DMS153 treated with DMSO at 0.1 percent for 48 hours (cell line): ENCODE data around the gene CAVIN2.

Source experiments
- DNase-seq: peaks from one replicate; lab custom pipeline; 2025; ENCODE audit not compliant: unreplicated experiment; lab: John Stamatoyannopoulos, UW

The CAVIN2 gene

DNA sequence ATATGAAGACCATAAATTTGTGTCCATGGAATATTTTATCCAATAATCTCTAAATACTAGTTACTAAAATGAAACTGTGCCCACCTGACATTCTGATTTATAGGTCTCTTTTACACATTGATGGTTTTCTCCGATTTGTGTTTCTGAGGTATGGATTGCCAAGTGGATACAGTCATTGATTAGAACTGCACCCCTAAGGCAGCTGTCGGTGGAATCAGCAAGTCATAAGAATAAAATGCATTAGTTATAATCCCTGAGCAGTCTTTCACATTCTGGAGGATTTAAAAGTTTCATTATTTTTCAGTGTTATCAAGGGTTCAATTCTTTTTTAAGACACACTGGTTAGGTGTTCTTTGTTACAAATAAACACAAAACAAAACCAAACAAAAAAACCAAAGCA lies 6.0 kb downstream of the CAVIN2 start:
- DNase-seq: no peak

DNA sequence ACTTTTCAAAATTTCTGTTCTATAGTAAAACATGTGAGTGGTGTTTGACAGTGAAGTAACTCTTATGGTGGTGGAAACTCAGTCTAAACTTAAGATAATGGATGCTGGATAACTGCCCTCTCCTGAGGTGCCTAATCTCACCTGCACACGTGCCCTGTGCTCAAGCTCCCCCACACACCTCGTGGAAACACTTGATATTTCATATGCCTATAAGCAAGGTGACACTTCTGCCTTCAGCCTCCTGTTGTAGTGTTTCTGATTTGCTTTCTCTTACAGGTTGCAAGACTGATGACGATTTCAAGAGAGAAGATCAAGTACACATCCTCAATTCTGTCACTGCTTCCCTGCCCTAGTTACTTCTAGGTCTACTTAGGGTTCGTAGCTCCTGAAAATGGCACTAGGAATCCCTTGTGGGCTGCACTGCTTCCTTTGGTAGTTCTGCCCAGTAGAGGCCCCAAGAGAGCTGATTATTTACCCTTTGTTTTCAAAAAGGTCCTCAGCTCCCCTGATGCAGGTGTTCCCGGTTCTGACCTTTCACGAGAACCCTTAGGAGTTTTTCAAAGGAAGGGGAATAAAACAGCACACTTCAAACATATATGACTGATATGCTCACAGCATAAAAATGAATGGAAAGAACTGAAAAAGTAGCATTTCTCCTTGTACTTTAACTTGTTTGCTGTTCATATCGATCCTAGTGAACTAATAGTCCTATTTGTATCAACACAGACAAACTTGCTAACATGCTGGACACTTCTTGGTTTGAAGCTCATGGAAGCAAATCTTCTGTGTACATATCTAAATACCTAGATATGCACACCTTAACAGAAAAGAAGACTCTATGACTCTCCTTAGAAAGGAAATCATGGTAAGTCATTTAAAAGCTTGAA lies 6.7 kb downstream of the CAVIN2 start:
- no peak for DNase-seq

DNA sequence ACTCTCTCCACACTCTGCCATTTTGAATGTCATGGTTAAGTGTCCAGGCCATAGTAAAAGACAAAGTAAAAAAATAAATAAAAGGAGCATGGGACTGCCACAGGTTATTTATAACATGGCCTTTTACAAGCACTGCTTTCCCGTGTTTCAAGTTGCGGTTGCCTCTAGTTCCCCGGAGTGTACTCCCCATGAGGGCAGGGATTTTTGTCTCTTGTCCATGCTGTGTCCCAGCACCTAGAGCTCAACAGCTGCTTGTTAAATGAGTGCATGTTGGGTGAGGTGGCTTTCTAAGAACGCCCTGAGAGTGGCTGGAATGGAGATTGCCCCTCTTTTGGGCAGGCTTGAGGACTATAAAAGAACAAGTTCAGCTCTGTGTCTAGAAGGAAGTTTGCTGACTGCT lies 8.4 kb downstream of the CAVIN2 start:
- DNase-seq: no peak

DNA sequence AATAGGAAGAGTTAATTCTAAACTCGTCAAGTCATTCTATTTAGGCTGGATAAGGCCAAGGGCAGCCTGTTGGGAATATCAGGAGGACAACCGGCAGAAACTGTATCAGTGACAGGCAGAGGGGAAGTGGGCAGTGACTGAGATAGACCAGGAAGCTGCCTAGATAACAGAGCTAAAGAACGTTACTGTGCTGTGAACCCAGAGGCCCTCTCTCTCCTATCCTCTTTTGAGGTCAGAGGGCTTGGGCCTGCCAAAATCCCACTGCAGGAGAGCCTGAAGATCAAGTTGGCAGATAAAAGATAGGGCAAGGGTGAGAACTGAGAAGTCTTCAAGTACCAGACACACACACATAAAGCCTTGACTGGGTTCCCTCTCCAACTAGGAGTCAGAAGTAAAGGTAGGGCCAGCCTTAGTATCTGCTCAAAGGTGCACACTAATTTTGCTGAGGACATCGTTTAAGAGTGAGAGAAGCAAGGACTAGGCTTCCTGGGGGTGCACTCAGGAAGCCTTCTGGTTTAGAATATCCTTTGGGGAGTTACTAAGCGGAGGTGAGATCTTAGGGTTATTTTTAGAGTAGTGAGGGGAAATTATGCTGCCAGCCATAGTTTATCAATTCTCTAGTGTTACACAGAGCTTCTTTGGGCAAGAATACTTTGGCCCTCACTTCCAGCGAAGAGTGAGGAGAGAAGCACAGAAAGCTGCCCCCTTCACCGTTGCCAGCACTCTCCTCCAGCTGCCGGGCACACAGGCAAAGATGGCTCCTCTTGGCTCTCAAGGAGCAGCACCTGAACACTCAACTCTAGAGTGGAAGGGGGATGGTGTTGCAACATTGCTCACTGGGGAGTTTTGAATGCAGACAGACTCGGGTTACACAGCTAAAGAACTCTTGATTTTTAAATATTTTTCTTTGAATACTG lies 9.8 kb downstream of the CAVIN2 start:
- DNase-seq: no peak

DNA sequence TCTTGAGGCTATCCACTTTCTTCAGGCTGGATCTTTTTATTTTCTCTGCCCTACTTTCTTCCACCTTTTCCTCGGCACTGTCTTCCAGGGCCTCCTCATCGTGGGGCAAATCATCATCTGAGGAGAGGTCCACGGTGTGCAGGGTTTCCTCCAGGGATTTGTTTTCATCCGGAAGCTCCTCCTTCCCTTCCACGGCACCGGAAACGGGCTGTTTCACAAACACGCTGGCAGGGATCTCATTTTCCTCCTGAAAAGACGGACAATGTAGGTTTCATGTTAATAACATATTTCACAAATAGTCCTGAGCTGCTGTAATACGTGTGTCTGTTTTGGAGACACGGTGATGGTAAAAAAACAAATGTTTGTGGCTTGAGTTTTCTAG lies 10.4 kb downstream of the CAVIN2 start:
- no peak for DNase-seq

DNA sequence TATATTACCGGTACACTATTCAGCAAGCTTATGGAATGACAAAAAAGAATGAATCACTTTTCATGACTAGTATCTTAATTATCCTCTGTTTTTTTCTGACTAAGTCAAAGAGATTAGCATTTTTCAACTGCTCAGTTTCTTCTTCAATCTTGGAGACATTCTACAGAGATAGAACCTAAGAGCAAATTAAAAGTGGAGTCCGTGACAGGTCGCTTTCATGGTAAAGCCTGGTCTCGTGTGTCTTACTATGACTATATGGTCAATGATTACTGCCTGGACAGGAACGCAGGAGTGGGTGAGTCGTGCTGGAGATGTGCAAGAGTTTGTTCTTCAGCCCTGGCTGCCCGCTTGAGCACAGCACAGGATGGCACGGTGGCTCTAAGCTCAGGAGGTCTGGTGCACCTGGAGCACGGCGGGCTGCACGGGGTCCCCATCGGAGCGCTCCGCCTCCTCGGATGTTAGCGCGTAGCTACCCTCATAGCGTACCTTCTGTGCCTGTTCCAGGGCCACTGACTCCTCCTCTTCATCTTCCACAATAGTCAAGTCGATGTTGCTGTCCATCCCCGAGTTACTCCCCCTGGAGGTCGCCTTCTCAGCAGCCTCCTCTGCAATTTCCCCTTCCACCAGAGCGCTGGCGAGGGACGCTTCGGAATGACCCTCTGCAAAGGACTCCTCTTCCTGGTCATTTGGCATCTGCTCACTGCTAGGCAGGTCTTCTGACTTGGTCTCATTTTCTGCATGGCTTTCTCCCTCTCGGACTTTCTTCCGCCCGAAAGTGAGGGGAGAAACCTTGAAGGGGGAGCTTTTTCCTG lies 11.1 kb downstream of the CAVIN2 start:
- no peak for DNase-seq

DNA sequence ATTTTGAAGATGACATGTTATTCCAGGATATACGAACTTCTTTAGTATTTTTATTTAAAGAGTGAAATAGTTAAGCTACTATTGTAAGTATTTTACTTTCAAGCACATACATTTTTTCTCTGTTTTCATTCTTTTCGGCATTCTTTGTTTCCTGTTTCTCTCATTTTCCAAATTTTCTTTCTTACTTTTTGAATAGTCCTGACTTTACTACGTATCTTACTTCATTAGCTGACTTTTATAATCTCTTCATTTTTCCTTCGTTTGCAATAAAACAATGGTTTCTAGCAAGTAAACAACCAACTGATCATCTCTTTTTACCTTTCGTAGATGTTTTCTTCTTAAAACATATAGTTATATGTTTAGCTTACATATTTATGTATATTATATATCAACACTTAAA lies 11.8 kb downstream of the CAVIN2 start:
- DNase-seq: no peak

DNA sequence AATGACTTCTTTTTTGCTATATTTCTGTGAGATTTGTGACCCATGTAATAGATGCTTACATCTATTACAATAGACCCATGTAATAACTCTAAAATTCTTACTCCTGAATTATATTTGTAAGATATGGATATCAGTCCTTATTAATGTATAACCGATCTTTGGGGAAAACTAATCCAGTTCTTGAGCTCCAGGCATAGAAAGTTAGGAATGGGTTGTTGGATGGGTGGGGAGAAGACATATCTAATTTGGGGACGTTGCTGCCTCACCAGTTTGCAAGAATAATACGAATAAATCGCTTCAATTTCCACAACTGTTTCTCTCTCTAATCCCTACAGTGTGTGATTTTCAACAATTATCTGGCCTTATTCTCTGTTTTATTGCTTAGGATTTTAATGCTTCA lies 13.5 kb downstream of the CAVIN2 start:
- no peak for DNase-seq

DNA sequence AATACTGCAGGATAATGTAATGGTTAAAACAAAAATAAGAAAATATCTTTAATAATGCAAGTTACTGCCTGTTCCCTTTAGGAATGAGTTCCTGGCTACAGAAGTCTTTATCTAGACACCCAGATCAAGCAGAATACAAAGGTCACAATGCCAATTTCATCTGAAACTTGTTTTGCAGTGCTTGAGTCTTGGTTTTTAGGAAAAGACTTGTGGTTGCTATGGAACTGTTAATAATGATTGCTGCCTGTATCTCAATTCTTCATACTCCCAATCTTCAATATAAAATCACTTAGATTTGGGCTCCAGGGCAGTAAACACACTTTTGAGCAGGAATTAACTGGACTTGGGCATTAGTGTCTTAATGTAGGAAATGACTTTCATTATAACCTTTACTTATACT lies 14.2 kb downstream of the CAVIN2 start:
- DNase-seq: no peak

DNA sequence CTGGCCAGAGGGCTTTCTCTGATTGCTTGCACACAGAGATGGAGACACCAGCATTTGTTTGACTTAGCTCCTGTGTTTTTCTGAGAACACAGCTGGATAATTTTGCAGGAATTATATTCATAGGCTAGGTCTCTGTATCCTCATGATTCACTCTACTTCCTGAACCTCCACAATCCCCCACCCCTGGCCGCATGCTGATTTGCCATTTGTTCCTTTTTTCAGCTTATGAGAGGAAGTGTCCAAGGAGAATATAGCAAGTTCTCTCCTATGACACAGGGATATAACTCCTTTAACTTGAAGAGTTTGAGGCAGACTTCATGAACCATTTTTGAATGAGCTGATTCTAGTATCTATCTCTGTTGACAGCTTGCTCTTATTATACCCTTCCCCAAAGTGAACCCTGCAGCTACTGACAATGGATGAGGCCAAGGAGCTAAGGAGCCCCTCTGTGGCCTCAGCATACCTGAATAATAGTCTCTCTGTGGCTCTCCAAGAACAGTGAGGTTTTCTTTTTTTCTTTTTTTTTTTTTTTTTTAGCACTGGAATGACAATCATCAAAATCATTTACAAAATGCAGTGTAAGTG lies 15.4 kb downstream of the CAVIN2 start:
- DNase-seq: no peak

DNA sequence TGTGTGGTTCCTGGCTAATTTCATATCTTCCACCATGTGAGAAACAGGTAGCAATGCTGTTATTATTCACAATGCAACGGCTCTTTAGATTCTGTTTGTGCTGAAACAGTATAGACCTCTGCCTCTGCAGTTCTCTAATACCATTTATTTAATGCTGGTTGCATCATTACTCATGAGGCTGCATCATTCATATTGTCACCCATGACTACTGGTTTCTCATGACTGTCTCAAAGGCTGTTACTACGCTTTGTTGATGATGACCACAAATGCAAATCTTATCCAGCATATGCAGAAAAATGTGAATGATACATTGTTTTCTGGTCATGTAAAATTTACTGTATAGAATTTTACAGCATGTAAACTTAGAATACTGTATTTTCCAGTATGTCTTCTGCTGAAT lies 22.5 kb downstream of the CAVIN2 start:
- DNase-seq: no peak

DNA sequence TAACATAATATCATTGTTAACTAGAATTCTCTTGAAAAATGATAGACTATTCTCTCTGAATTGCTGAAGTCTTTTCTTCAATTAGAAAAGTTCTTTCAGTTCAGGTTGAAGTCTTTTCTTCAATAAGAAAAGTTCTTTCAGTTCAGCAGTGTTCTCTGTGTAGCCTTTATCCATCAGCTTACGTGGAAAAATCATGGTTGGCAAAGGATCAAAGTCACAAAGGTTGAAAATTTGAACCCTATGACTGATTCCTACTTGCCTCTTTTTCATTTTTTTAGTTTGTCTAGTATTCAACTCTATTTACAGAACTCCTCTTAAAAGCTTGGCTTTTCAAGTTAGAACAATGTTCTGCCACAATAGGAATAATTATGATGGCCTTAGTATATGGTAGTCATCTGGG lies 25.8 kb downstream of the CAVIN2 start:
- DNase-seq: no peak

DNA sequence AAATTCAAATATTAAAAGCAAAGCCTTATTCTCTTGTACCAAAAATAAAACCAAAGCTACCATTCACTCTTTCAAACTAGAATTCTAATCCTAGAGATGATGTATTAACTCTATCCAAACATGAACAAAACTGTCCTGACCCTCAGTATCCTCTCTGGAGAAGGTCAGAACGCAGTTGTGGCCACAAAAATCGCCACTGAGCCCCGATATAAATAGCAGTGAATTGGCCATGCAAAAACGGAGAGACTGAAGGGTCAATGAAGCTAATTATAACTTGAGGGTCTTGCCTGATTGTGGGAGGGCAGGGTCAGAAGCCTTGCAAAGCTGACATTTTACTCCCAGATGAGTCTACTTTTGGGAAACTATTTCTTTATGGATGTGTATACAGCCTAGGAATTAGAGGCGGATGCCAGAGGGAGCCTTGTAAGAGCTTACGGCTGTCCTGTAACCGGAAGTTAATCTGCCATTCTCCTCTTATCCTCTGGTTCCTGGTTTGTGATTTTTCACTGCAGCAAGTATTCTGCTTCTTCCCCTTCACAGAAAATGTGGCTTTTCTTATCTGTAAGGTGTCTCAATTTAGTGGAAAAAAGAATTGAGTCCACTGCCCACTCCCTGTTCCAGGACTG lies 28.1 kb downstream of the CAVIN2 start:
- no peak for DNase-seq

DNA sequence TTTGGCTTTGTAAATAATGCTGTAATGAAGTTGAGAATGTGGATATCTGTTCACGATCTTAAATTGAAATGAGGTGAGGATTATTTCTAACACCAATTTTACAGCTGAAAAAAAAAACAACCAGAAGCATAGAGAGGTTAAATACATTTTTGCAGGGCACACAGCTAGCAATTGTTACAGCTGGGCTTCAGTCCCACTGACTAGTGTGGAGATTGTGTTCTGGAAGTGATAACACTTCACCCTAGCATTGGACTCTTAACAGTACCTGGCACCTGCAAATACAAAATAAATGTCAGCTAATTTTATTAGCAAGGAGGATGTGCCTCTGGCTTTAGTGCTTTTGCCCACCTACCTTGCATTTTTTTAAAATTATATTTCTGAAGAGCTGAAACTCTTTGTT lies 28.8 kb downstream of the CAVIN2 start:
- no peak for DNase-seq

DNA sequence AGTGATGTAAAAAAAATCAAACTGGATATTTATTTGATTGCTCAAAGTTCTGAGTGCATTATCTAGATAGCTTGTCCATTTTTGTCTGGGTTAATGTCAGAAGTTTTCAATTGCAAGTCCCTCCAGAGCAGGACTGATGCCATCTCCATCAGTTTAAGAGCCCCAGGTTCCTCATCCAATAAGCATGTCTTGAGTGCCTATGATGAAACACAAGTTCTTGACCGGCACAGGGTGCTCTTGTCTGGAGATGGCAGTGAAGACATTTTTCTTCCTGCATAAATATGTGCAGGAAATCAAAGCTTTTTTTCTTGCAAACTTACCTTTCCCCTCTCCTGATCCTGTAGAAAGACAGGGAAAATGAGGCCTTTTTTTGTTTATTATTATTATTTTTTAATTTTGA lies 31.9 kb downstream of the CAVIN2 start:
- no peak for DNase-seq

DNA sequence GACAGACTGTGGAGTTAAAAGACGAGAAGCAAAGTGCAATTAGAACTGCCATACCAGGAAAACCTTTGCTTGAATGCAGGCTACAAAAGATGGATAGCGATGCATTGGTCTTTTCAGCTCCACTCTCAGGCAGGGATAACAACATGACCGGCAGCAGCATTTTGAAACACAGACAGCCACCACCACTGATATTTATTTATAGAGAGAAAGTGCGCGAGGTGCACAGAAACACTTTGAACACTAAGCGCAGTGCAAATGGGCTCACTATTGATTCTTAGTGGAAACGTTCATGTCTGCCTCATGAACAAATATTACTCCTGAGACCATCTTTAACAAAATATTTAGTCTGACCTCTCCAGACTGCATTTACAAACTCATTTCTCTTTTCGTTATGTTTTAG lies 32.9 kb downstream of the CAVIN2 start:
- no peak for DNase-seq

DNA sequence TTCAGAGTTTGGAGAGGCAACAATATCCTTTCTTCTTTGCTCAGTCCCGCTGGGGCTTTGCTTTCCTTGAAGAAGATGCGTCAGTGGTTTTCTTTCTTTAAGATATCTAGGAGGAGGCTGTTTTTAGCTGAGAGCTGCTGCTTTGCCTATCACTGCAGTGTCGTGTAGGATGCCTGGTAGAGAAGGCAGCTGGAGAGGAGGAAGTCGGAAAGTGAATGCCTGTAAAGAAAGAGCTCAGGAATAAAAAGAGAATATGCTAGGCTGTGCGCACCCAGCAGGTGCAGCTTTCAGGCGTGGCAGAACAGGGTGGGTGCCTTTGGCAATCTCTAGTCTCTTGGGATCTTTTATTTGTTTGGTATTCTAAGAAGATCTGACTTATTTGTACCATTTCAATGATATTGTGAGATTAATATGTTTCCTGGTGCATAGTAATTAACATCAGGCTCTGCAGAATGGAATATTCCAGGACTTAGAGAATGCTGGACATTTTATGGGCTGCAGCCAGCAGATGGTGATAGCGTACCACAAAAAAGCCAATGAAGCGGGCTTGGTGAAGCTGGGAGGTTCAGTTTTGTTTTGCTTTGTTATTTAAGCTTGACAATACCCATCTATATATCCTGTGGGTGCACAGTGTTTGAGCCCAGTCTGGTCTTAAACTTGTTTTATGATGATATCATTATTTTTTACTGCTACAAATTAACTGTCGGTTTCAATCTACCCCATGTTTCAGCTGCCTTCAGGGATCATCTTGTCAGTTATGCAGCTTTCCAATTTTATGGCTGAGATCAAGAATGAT lies 34.9 kb downstream of the CAVIN2 start:
- DNase-seq: peak; percentile 68

DNA sequence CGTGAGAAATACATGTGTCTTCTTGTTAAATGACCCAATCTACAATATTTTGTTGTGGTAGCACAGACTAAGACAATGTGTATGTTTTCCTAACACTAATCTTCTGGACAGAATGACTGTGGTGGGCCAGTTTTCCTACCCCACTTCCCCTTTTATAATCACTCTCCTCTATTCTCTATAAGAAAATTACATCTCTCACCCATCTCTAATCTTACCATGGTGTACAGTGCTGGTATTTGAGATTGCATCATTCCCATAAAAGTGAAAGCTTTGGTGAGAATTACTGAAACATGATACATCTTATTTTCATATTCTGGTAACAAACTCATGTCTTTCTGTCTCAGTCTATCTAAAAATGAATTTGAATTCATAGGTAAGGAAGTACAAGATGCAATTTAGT lies 40.5 kb downstream of the CAVIN2 start:
- DNase-seq: no peak

DNA sequence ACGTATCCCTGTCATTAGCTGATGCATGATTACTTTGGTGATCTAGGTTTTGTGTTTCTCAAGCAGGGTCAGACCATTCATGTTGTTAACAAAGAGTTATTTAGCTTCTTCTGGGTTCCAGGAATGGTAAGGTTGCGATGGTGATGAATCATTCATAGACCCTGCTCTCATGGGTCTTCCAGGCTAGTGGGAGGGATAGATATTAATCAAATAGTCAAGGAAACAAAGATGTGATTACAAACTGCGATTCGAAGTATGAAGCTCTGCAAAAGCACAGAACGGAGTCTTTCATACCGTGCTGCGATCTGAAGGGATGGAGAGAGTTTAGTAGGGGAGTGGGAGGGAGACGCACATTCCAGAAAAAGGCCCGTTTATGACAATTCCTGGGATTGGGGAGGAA lies 42.1 kb downstream of the CAVIN2 start:
- DNase-seq: no peak

DNA sequence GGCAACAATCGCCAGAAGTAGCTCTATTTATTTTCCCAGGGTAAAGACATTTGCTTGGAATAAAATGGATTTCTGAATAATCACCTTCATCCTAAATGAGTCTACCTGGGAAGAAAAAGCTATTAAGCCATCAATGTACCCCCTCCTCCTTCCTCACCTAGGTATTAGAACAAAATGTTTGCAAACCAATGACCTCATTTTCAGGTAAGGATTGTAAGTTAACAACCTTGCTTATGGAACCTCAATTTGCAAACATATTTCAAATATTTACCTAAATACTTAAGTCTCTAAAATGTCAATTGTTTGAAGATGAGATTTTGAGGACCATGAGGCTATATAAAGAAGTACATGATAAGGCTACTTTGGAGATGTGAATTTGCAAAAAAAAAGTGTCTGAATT lies 43.9 kb downstream of the CAVIN2 start:
- no peak for DNase-seq
